Upper lobe of left lung (tissue), 6 donors: ENCODE results near the gene STK4. TPM values are rescaled to one million over a fixed set of nuclear protein-coding genes. Genes with fewer than 3 reads are reported as not detected.

ENCODE experiments used
- ATAC-seq, 2 donors: fragments of 200-7000 bp; cut with Tn5 transposase; one replicate each; pipeline ENCODE4 v1.9.1; 2022; ENCODE audit warnings: mild to moderate bottlenecking in 2 of 2, moderate library complexity in 2 of 2; ENCODE audit not compliant: low FRiP score in 2 of 2
- DNase-seq, 2 donors: peaks; one replicate each; pipeline ENCODE4 v3.0.0-alpha.2; 2019 to 2020
- H3K27ac ChIP-seq, 4 donors: fragments of 200-600 bp; sonication (generic); one replicate each; pipeline ENCODE4 v1.5.1; 2016 to 2019
- H3K27me3 ChIP-seq, 4 donors: fragments of 200-600 bp; sonication (generic); one replicate each; pipeline ENCODE4 v1.5.1; 2017 to 2019
- H3K36me3 ChIP-seq, 4 donors: fragments of 200-600 bp; sonication (generic); one replicate each; pipeline ENCODE4 v1.5.1; 2016 to 2019
- H3K4me1 ChIP-seq, 4 donors: fragments of 200-600 bp; sonication (generic); one replicate each; pipeline ENCODE4 v1.5.1; 2018 to 2019
- H3K4me3 ChIP-seq, 4 donors: fragments of 200-600 bp; sonication (generic); one replicate each; pipeline ENCODE4 v1.5.1; 2017 to 2019; ENCODE audit warnings: mild to moderate bottlenecking in 2 of 4, moderate library complexity in 1 of 4
- H3K9me3 ChIP-seq, 4 donors: fragments of 200-600 bp; sonication (generic); one replicate each; pipeline ENCODE4 v1.5.1; 2018 to 2019
- EP300 ChIP-seq, 4 donors: sonication (generic); formaldehyde crosslinking; IDR thresholded peaks; one replicate each; pipeline ENCODE4 v1.5.1; 2017; ENCODE audit warnings: antibody characterized with exemption in 4 of 4, control low read depth in 2 of 4
- POLR2A ChIP-seq, 4 donors: fragments of 450-650 bp; IDR thresholded peaks; one replicate each; pipeline ENCODE4 v1.5.1; 2016 to 2017; ENCODE audit warnings: antibody characterized with exemption in 4 of 4, mild to moderate bottlenecking in 2 of 4
- POLR2AphosphoS5 ChIP-seq, 2 donors: sonication (generic); formaldehyde crosslinking; IDR thresholded peaks; one replicate each; pipeline ENCODE4 v1.5.1; 2017; ENCODE audit warnings: antibody characterized with exemption in 2 of 2
- WGBS, 2 donors: methylation state at CpG; one replicate each; pipeline ENCODE4 v1.1.5; 2017 to 2018; 5-methylcytosine and 5-hydroxymethylcytosine counted together
- total RNA-seq, 6 donors: library from RNA; depleted of rRNA in 4 of 6; stranded (reverse); fragments of >200 nt in 4 of 6; gene quantifications; one replicate each; pipeline versions ENCODE4 v1.1.0 to v1.2.1, GENCODE V29; 2016 to 2021
- TF ChIP-seq, protein P1 (sequence below), 6 experiments: fragments of 450-650 bp in 4 of 6; fragments of 200-600 bp in 2 of 6; sonication (generic) in 2 of 6; IDR thresholded peaks; one replicate each; pipeline ENCODE4 v1.5.1; 2016 to 2019; ENCODE audit warnings: antibody characterized with exemption in 6 of 6
- donor health status: DM: no; HTN: no; CAD: no; lungs with moderate emphysema.
- donor health status: DM: no; HTN: yes; CAD: no; lungs with severe emphysema.

Gene STK4
- total RNA-seq, 6 donors from 2014 or later: 31.0 to 76.1 (median 44.1) TPM

DNA sequence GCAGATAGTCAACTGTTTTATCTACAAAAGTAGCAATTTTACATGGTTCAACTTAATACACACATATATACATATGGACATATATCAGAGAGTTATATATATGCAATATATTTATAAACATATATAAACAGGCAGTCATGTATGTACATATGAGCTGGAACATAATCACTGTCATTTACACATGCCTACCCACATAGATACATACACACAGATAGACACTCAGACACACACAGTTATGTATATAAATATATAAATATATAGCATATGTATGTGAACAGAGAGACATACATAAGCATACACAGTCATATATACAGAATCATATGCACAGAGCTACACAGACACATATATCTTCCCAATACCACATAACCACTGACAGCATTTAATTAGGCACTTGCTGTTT lies 146.4 kb downstream of the STK4 start:
- Histone ChIP-seq H3K27me3 (peaks cover 0 to 3% (median 0%) of the 10 kb centered on the region in 4 donors), H3K36me3 (no peaks in the 10 kb centered on the region), H3K27ac (no peak overlapping the region), H3K9me3 (no peaks in the 10 kb centered on the region), H3K4me3 (no peak overlapping the region), H3K4me1 (peaks cover 0 to 6% (median 0%) of the 10 kb centered on the region in 4 donors)
- no peak for DNase-seq
- TF ChIP-seq POLR2A (IDR thresholded peaks at IDR 0.05) (no peak), EP300 (IDR thresholded peaks at IDR 0.05) (no peak), POLR2AphosphoS5 (IDR thresholded peaks at IDR 0.05) (no peak)
- no peak for ATAC-seq

DNA sequence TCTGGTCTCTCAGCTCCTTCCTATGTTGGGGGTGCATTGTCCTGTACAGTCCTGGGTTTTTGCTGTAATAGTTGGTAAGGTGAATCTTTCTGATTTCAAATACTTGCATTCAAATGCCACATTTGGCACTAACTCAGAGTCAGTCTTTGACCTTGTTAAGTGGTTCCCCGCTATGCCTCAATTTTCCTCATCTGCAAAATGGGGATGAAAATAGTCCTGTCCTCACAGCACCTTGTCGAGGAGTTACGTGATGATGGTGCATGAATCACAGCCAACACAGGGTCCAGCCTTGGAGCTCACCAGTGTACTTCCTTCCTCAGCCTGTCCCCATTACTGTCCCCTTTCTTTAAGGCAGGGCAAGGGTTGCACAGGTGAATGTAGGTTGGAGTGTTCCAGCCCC lies 147.6 kb downstream of the STK4 start:
- TF ChIP-seq, protein P1, sequence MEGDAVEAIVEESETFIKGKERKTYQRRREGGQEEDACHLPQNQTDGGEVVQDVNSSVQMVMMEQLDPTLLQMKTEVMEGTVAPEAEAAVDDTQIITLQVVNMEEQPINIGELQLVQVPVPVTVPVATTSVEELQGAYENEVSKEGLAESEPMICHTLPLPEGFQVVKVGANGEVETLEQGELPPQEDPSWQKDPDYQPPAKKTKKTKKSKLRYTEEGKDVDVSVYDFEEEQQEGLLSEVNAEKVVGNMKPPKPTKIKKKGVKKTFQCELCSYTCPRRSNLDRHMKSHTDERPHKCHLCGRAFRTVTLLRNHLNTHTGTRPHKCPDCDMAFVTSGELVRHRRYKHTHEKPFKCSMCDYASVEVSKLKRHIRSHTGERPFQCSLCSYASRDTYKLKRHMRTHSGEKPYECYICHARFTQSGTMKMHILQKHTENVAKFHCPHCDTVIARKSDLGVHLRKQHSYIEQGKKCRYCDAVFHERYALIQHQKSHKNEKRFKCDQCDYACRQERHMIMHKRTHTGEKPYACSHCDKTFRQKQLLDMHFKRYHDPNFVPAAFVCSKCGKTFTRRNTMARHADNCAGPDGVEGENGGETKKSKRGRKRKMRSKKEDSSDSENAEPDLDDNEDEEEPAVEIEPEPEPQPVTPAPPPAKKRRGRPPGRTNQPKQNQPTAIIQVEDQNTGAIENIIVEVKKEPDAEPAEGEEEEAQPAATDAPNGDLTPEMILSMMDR (IDR thresholded peaks at IDR 0.05): no peak
- TF ChIP-seq POLR2AphosphoS5 (IDR thresholded peaks at IDR 0.05) (no peak), POLR2A (IDR thresholded peaks at IDR 0.05) (no peak), EP300 (IDR thresholded peaks at IDR 0.05) (no peak)
- H3K27ac ChIP-seq: no peak overlapping the region
- H3K4me3 ChIP-seq: no peak overlapping the region
- H3K36me3 ChIP-seq: no peaks in the 10 kb centered on the region
- 80 to 96% methylated on average over 3 of the region's 3 CpGs for WGBS, 2 donors
- H3K27me3 ChIP-seq: peaks cover 0 to 3% (median 0%) of the 10 kb centered on the region in 4 donors
- no peak for DNase-seq
- ATAC-seq: no peak
- no peaks in the 10 kb centered on the region for H3K9me3 ChIP-seq
- H3K4me1 ChIP-seq: peaks cover 0 to 6% (median 0%) of the 10 kb centered on the region in 4 donors

DNA sequence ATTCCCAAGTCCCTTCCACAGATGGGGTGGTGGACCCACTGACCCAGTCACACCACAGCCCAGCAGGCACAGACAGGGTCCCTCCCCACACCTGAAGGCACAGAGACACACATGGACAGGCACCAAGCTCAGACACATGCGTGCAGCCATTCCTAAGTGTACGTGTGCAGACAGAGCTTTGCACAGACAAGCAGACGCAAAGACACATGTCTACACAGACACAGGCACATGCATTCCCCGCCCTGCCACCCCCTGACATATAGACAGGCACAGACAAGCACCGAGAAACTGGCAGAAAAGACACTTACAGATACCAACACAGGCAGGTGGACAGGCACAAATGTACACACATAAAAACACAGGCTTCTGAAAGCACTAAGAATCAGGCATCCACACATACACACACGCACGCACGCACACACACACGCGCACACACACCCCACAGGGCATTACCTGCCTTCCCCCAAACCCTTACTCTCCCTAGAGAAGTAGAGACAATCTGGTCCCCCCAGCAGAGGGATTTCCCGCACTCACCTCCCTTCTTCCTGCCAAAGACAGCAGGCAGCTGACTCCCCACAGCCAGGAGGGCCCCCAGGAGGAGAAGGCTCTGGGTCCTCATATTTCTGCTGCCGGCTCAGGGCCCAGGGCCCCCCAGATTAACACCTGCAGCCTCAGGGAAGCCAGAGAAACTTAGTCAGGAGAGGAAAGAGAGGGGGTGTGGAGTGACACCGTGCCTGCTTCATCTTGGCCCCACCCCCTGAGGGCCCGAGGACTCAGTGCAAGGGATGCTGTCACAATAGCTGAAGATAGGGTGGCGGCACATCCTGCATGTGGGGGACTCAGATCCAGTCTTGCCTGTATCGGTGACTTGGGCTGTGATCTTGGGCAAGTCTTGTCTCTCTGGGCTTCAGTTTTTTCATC lies 148.4 kb downstream of the STK4 start, which contains the start of gene WFDC5:
TSS of gene WFDC5 (minus strand) at position 710 of the 921 bp plus-strand sequence. CDS start at position 619, 91 bp downstream.
- H3K4me1 ChIP-seq: peaks cover 0 to 6% (median 0%) of the 10 kb centered on the region in 4 donors
- 60 to 71% methylated on average over 12 to 16 of the region's 16 CpGs for WGBS, 2 donors
- no peaks in the 10 kb centered on the region for H3K36me3 ChIP-seq
- no peak for DNase-seq
- no peak within 1 kb of the TSS for H3K27ac ChIP-seq
- H3K9me3 ChIP-seq: no peaks in the 10 kb centered on the region
- H3K27me3 ChIP-seq: peaks cover 0 to 3% (median 0%) of the 10 kb centered on the region in 4 donors
- no peak for ATAC-seq
- H3K4me3 ChIP-seq: no peak within 1 kb of the TSS
- no peak for TF ChIP-seq EP300 (IDR thresholded peaks at IDR 0.05)

DNA sequence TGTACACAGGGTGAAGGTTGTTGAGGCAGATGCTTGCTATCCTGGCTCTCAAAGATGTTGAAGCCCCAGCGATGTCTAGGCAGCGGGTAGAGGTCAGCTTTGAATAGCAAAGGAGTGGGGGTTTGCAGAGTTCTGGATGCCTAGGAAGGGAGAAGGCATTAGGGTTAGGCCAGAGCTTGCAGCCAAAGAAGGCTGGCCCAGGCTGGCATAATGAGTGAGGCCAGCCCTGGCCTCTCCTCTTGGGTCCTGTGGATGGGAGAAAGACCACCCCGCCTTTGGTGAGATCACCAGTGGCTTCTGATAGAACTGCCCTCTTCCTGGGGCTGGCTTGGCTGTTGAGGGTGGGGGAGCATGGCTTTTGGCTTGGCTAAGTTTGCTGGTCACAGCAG lies 149.1 kb downstream of the STK4 start:
- TF ChIP-seq POLR2A (IDR thresholded peaks at IDR 0.05) (no peak), POLR2AphosphoS5 (IDR thresholded peaks at IDR 0.05) (no peak), EP300 (IDR thresholded peaks at IDR 0.05) (no peak)
- TF ChIP-seq, protein P1 (IDR thresholded peaks at IDR 0.05): no peak
- peaks cover 0 to 6% (median 0%) of the 10 kb centered on the region in 4 donors for H3K4me1 ChIP-seq
- H3K27me3 ChIP-seq: peaks cover 0 to 3% (median 0%) of the 10 kb centered on the region in 4 donors
- H3K9me3 ChIP-seq: no peaks in the 10 kb centered on the region
- no peak for ATAC-seq
- WGBS, 2 donors: 77 to 78% methylated on average over 3 of the region's 3 CpGs
- no peak overlapping the region for H3K4me3 ChIP-seq
- H3K27ac ChIP-seq: no peak overlapping the region
- H3K36me3 ChIP-seq: no peaks in the 10 kb centered on the region
- DNase-seq: no peak

DNA sequence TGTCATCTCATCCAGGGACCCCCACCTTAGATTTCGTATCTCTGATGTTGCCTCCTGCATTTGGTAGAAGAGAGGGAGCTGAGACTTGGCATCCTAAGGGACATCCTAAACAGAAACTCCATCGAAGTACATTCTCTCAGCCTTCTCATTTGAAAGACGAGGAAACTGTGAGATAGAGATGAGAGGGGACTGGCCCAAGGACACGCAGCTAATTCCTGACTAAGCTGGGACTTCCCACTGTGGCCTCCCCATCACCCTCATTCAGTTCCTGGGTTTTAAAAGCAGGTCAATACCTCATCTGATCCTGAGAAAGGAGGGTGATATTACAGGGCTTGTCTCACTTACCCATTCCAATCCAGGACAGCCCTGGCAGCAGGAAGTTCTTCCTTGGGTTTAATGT lies 149.5 kb downstream of the STK4 start:
- Histone ChIP-seq H3K4me1 (peaks cover 0 to 6% (median 0%) of the 10 kb centered on the region in 4 donors), H3K36me3 (no peaks in the 10 kb centered on the region), H3K27ac (no peak overlapping the region), H3K27me3 (peaks cover 0 to 3% (median 0%) of the 10 kb centered on the region in 4 donors), H3K4me3 (no peak overlapping the region), H3K9me3 (no peaks in the 10 kb centered on the region)
- WGBS, 2 donors: 81 to 88% methylated on average over 4 of the region's 4 CpGs
- ATAC-seq: no peak
- TF ChIP-seq EP300 (IDR thresholded peaks at IDR 0.05): no peak
- no peak for TF ChIP-seq POLR2AphosphoS5 (IDR thresholded peaks at IDR 0.05)
- TF ChIP-seq, protein P1 (IDR thresholded peaks at IDR 0.05): no peak
- no peak for TF ChIP-seq POLR2A (IDR thresholded peaks at IDR 0.05)
- DNase-seq: no peak
